H9 (cell line): ENCODE data around the gene HEG1. TPM values are rescaled to one million over a fixed set of nuclear protein-coding genes. Genes with fewer than 3 reads are reported as not detected.

Source experiments
- DNase-seq: peaks from one replicate; pipeline ENCODE4 v3.0.0-alpha.2; 2017
- H2AFZ ChIP-seq: one replicate; pipeline ENCODE4 v1.6.1; 2013; ENCODE audit warnings: mild to moderate bottlenecking, low read length, control low read depth, moderate library complexity
- H2AK5ac ChIP-seq: 2 replicates; pipeline ENCODE4 v1.6.1; 2013; ENCODE audit warnings: low read length, control low read depth, mixed read lengths; ENCODE audit not compliant: insufficient read length
- H2BK120ac ChIP-seq: one replicate; pipeline ENCODE4 v1.6.1; 2013; ENCODE audit warnings: low read depth, mild to moderate bottlenecking, low read length, control low read depth, inconsistent platforms; ENCODE audit not compliant: poor library complexity, severe bottlenecking
- H2BK12ac ChIP-seq: 2 replicates; pipeline ENCODE4 v1.6.1; 2013; ENCODE audit warnings: low read length, control low read depth, mixed read lengths, low read depth; ENCODE audit not compliant: insufficient read length
- H2BK15ac ChIP-seq: 2 replicates; pipeline ENCODE4 v1.6.1; 2013; ENCODE audit warnings: low read depth, low read length, control low read depth
- H2BK20ac ChIP-seq: one replicate; pipeline ENCODE4 v1.6.1; 2013; ENCODE audit warnings: low read depth, mild to moderate bottlenecking, low read length, control low read depth, inconsistent platforms; ENCODE audit not compliant: poor library complexity, severe bottlenecking
- H2BK5ac ChIP-seq: 2 replicates; pipeline ENCODE4 v1.6.1; 2013; ENCODE audit warnings: low read length, control low read depth, mixed read lengths; ENCODE audit not compliant: insufficient read length
- H3K14ac ChIP-seq: 2 replicates; pipeline ENCODE4 v1.6.1; 2013; ENCODE audit warnings: low read length, control low read depth; ENCODE audit not compliant: insufficient read depth
- H3K18ac ChIP-seq: 2 replicates; pipeline ENCODE4 v1.6.1; 2013; ENCODE audit warnings: low read depth, mild to moderate bottlenecking, mixed read lengths, low read length, control low read depth; ENCODE audit not compliant: insufficient read length
- H3K23ac ChIP-seq: 2 replicates; pipeline ENCODE4 v1.6.1; 2013; ENCODE audit warnings: low read length, control low read depth, mixed read lengths, low read depth; ENCODE audit not compliant: insufficient read length
- H3K23me2 ChIP-seq: 2 replicates; pipeline ENCODE4 v1.6.1; 2013; ENCODE audit warnings: low read depth, mild to moderate bottlenecking, mixed read lengths, low read length, control low read depth; ENCODE audit not compliant: insufficient read length, poor library complexity, severe bottlenecking
- H3K27ac ChIP-seq: 2 replicates; pipeline ENCODE4 v1.5.1; 2013; ENCODE audit warnings: low read length, control low read depth, mixed read lengths, low read depth; ENCODE audit not compliant: insufficient read length
- H3K27me3 ChIP-seq: 2 replicates; pipeline ENCODE4 v1.6.1; 2013; ENCODE audit warnings: low read length, control low read depth, inconsistent platforms; ENCODE audit not compliant: insufficient read depth
- H3K4ac ChIP-seq: 2 replicates; pipeline ENCODE4 v1.6.1; 2013; ENCODE audit warnings: low read depth, mild to moderate bottlenecking, control low read depth, inconsistent platforms, low read length, moderate library complexity
- H3K4me1 ChIP-seq: 2 replicates; pipeline ENCODE4 v1.6.1; 2013; ENCODE audit warnings: low read length, control low read depth, inconsistent platforms; ENCODE audit not compliant: insufficient read depth
- H3K4me2 ChIP-seq: 2 replicates; pipeline ENCODE4 v1.6.1; 2013; ENCODE audit warnings: low read length, control low read depth, mixed read lengths; ENCODE audit not compliant: insufficient read length, insufficient read depth
- H3K56ac ChIP-seq: 2 replicates; pipeline ENCODE4 v1.6.1; 2013; ENCODE audit warnings: low read depth, mild to moderate bottlenecking, mixed read lengths, low read length, control low read depth; ENCODE audit not compliant: insufficient read length
- H3K79me1 ChIP-seq: 2 replicates; pipeline ENCODE4 v1.6.1; 2013; ENCODE audit warnings: low read depth, mild to moderate bottlenecking, moderate library complexity, low read length, control low read depth, inconsistent platforms; ENCODE audit not compliant: insufficient read depth, poor library complexity, severe bottlenecking
- H3K79me2 ChIP-seq: 2 replicates; pipeline ENCODE4 v1.6.1; 2013; ENCODE audit warnings: low read length, control low read depth, inconsistent platforms; ENCODE audit not compliant: insufficient read depth
- H3K9ac ChIP-seq: 2 replicates; pipeline ENCODE4 v1.6.1; 2013; ENCODE audit warnings: low read length, control low read depth, mixed read lengths; ENCODE audit not compliant: insufficient read length; ENCODE audit errors: extremely low read depth
- H3K9me3 ChIP-seq: one replicate; pipeline ENCODE4 v1.6.1; 2013; ENCODE audit warnings: low read depth, low read length, inconsistent platforms; ENCODE audit not compliant: control insufficient read depth
- H3T11ph ChIP-seq: one replicate; pipeline ENCODE4 v1.6.1; 2013; ENCODE audit warnings: mild to moderate bottlenecking, low read length, control low read depth, inconsistent platforms
- H4K20me1 ChIP-seq: one replicate; pipeline ENCODE4 v1.6.1; 2013; ENCODE audit not compliant: control insufficient read depth, insufficient read length, insufficient read depth
- H4K5ac ChIP-seq: 2 replicates; pipeline ENCODE4 v1.6.1; 2013; ENCODE audit warnings: low read depth, mild to moderate bottlenecking, mixed read lengths, low read length, control low read depth; ENCODE audit not compliant: insufficient read length
- H4K8ac ChIP-seq: replicated peaks from 2 replicates; pipeline ENCODE4 v1.6.1; 2013; ENCODE audit warnings: low read length, control low read depth, mixed read lengths, low read depth; ENCODE audit not compliant: insufficient read length
- H4K91ac ChIP-seq: 2 replicates; pipeline ENCODE4 v1.6.1; 2013; ENCODE audit warnings: low read depth, mild to moderate bottlenecking, moderate library complexity, mixed read lengths, low read length, control low read depth; ENCODE audit not compliant: insufficient read length
- H3K27ac Mint-ChIP-seq, 3 experiments: 2 replicates in 2 of 3; 3 replicates in 1 of 3; pipeline ENCODE4 v1.8.0; 2020 to 2021; ENCODE audit warnings: mixed read lengths in 3 of 3, mild to moderate bottlenecking in 1 of 3, moderate library complexity in 1 of 3
- H3K27me3 Mint-ChIP-seq: 2 replicates; pipeline ENCODE4 v1.8.0; 2021; ENCODE audit warnings: low read depth, mild to moderate bottlenecking, moderate library complexity, mixed read lengths
- H3K36me3 Mint-ChIP-seq, 3 experiments: 2 replicates in 2 of 3; 3 replicates in 1 of 3; pipeline ENCODE4 v1.8.0; 2020 to 2021; ENCODE audit warnings: low read depth in 3 of 3, mixed read lengths in 3 of 3; ENCODE audit not compliant: insufficient read depth in 1 of 3
- H3K4me1 Mint-ChIP-seq, 2 experiments: 2 replicates each; pipeline ENCODE4 v1.8.0; 2020; ENCODE audit warnings: mixed read lengths in 2 of 2
- H3K4me3 Mint-ChIP-seq, 2 experiments: 2 replicates in 1 of 2; 3 replicates in 1 of 2; pipeline ENCODE4 v1.8.0; 2020 to 2021; ENCODE audit warnings: mild to moderate bottlenecking in 2 of 2, mixed read lengths in 2 of 2, moderate library complexity in 1 of 2
- H3K9me3 Mint-ChIP-seq, 2 experiments: 2 replicates in 1 of 2; 3 replicates in 1 of 2; pipeline ENCODE4 v1.8.0; 2020; ENCODE audit warnings: mild to moderate bottlenecking in 2 of 2, mixed read lengths in 2 of 2, moderate library complexity in 1 of 2
- WGBS: extraction: QIAGEN DNeasy Blood & Tissue Kit; methylation state at CpG from one replicate; pipeline ENCODE4 v1.1.7; 2013; ENCODE audit warnings: missing lambda C conversion rate, low lambda C conversion rate, mixed read lengths; ENCODE audit not compliant: insufficient read length; ENCODE audit errors: extremely low coverage; 5-methylcytosine and 5-hydroxymethylcytosine counted together
- total RNA-seq: library from RNA; stranded (reverse); gene quantifications from 2 replicates; pipeline ENCODE4 v1.2.1, GENCODE V29; 2021
- TF ChIP-seq, protein P1 (sequence below): fragments of 200-600 bp; sonication (generic); conservative IDR thresholded peaks from 3 replicates; pipeline ENCODE4 v1.8.0; 2021; ENCODE audit warnings: antibody characterized with exemption, mild to moderate bottlenecking

HEG1 gene
- total RNA-seq, 1 experiment from 2014 or later: 10.3 TPM

DNA sequence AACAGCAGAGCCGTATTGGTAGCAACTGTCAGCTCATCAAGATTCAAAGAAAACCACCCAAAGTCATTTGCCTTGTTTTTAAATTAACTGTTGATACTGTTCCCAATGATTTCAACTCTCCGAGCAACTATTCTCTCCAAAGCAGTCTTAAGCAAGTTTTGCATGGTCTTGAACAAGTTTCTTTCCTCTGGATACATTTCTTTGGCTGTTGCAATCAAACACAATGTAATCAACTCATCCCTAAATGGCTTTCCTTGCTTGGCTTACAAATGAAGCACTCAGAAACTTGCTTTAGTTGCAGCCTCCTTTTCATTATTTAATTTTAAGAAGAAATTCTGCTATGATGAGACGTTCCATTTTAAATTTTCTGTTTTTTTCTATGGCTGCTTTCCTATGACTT is 105.8 kb downstream of the HEG1 start:
- H3K23ac ChIP-seq: no peak overlapping the region
- no peaks in the 10 kb centered on the region for H3K27me3 ChIP-seq
- Mint-ChIP-seq H3K4me1 (peaks cover 6 to 7% of the 10 kb centered on the region in 2 experiments), H3K9me3 (peaks cover 0 to under 1% of the 10 kb centered on the region in 2 experiments; a peak in 2 of 5 replicates), H3K36me3 (no peaks in the 10 kb centered on the region), H3K4me3 (no peak overlapping the region), H3K27me3 (no peaks in the 10 kb centered on the region), H3K27ac (no peak overlapping the region)
- no peaks in the 10 kb centered on the region for H3K23me2 ChIP-seq
- H2BK15ac ChIP-seq: no peak overlapping the region
- H2AK5ac ChIP-seq: no peak overlapping the region
- no peaks in the 10 kb centered on the region for H3K79me1 ChIP-seq
- no CpG with 5 or more reads among the region's 3 CpGs for WGBS
- no peak overlapping the region for H4K8ac ChIP-seq
- no peak overlapping the region for H2BK20ac ChIP-seq
- H3K9ac ChIP-seq: no peak overlapping the region
- H3K4ac ChIP-seq: no peak overlapping the region
- no peak overlapping the region for H3K4me2 ChIP-seq
- H4K20me1 ChIP-seq: no peaks in the 10 kb centered on the region
- H3T11ph ChIP-seq: no peak overlapping the region
- no peak overlapping the region for H3K14ac ChIP-seq
- H2BK5ac ChIP-seq: no peak overlapping the region
- TF ChIP-seq, protein P1, sequence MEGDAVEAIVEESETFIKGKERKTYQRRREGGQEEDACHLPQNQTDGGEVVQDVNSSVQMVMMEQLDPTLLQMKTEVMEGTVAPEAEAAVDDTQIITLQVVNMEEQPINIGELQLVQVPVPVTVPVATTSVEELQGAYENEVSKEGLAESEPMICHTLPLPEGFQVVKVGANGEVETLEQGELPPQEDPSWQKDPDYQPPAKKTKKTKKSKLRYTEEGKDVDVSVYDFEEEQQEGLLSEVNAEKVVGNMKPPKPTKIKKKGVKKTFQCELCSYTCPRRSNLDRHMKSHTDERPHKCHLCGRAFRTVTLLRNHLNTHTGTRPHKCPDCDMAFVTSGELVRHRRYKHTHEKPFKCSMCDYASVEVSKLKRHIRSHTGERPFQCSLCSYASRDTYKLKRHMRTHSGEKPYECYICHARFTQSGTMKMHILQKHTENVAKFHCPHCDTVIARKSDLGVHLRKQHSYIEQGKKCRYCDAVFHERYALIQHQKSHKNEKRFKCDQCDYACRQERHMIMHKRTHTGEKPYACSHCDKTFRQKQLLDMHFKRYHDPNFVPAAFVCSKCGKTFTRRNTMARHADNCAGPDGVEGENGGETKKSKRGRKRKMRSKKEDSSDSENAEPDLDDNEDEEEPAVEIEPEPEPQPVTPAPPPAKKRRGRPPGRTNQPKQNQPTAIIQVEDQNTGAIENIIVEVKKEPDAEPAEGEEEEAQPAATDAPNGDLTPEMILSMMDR: no peak
- no peak overlapping the region for H3K18ac ChIP-seq
- no peak overlapping the region for H3K27ac ChIP-seq
- no peaks in the 10 kb centered on the region for H3K79me2 ChIP-seq
- H4K91ac ChIP-seq: no peak overlapping the region
- no peak overlapping the region for H2AFZ ChIP-seq
- H3K56ac ChIP-seq: no peak overlapping the region
- no peaks in the 10 kb centered on the region for H3K9me3 ChIP-seq
- no peak overlapping the region for H2BK12ac ChIP-seq
- no peak for DNase-seq
- no peak overlapping the region for H2BK120ac ChIP-seq
- H4K5ac ChIP-seq: no peak overlapping the region
- peaks cover 3% of the 10 kb centered on the region for H3K4me1 ChIP-seq
